A549 (cell line): ENCODE data around the gene LTBP3. TPM values are rescaled to one million over a fixed set of nuclear protein-coding genes. Genes with fewer than 3 reads are reported as not detected.

Source experiments
- ATAC-seq, 2 experiments: fragments of 200-7000 bp in 1 of 2; fragments of >200 bp in 1 of 2; cut with Nextera tagmentation in 1 of 2; cut with Tn5 transposase in 1 of 2; 3 replicates each; pipeline versions ENCODE4 v1.8.0 to v1.9.1; 2018 to 2020; ENCODE audit warnings: mild to moderate bottlenecking in 1 of 2, moderate library complexity in 1 of 2
- CTCF ChIA-PET: fragments of 300-600 bp; sonication (Branson Sonifier 250); formaldehyde crosslinking; extraction: SDS; loops from one replicate; lab custom pipeline; 2021; ENCODE audit warnings: antibody characterized with exemption, inconsistent platforms; lab: Yijun Ruan, JAX
- POLR2A ChIA-PET: fragments of 350-600 bp; formaldehyde crosslinking; extraction: SDS; loops from one replicate; lab custom pipeline; 2021; ENCODE audit warnings: antibody characterized with exemption, inconsistent platforms; lab: Yijun Ruan, JAX
- DNase-seq, 2 experiments: peaks; one replicate each; pipeline versions ENCODE4 v3.0.0 to v3.0.0-alpha.2; 2011 to 2016; ENCODE audit warnings: low read depth in 1 of 2, low spot score in 1 of 2
- FAIRE-seq: peaks from 2 replicates; lab custom pipeline; 2011; peaks lifted over from hg19 to GRCh38; lab: Jason Lieb, UNC
- H3K27ac ChIP-seq, 2 experiments: fragments of >200 bp; sonication (Bioruptor Twin); formaldehyde crosslinking; 3 replicates each; pipeline ENCODE4 v1.5.1; 2016 to 2017
- H3K4me1 ChIP-seq: fragments of >200 bp; sonication (Bioruptor Twin); formaldehyde crosslinking; 3 replicates; pipeline ENCODE4 v1.6.1; 2016
- H3K4me2 ChIP-seq: fragments of >200 bp; sonication (Bioruptor Twin); formaldehyde crosslinking; 3 replicates; pipeline ENCODE4 v1.6.1; 2016
- H3K4me3 ChIP-seq: fragments of >200 bp; sonication (Bioruptor Twin); formaldehyde crosslinking; 3 replicates; pipeline ENCODE4 v1.5.1; 2016
- H3K9me3 ChIP-seq: fragments of >200 bp; sonication (Bioruptor Twin); formaldehyde crosslinking; 3 replicates; pipeline ENCODE4 v1.6.1; 2016
- CBX2 ChIP-seq: fragments of 200-600 bp; sonication (generic); IDR thresholded peaks from 2 replicates; pipeline ENCODE4 v1.6.1; 2016; ENCODE audit warnings: low read depth, mild to moderate bottlenecking, borderline replicate concordance
- CHD2 ChIP-seq: fragments of 150-350 bp; IDR thresholded peaks from 2 replicates; pipeline ENCODE4 v1.6.1; 2014; ENCODE audit warnings: low read length; ENCODE audit not compliant: partially characterized antibody
- EHMT2 ChIP-seq: fragments of 200-600 bp; sonication (generic); IDR thresholded peaks from 2 replicates; pipeline ENCODE4 v1.6.1; 2016; ENCODE audit warnings: antibody characterized with exemption, low read depth, mild to moderate bottlenecking, moderate library complexity
- EP300 ChIP-seq, 2 experiments: fragments of >200 bp; sonication (Bioruptor Twin); formaldehyde crosslinking; IDR thresholded peaks; 2 replicates in 1 of 2; 3 replicates in 1 of 2; pipeline ENCODE4 v1.6.1; 2016 to 2017
- FOSL2 ChIP-seq, 2 experiments: fragments of 450-650 bp in 1 of 2; fragments of >200 bp in 1 of 2; sonication (Bioruptor Twin) in 1 of 2; formaldehyde crosslinking; IDR thresholded peaks; 2 replicates each; pipeline versions ENCODE4 v1.5.0 to v1.6.1; 2016 to 2020; ENCODE audit warnings: mild to moderate bottlenecking in 1 of 2, moderate library complexity in 1 of 2
- GATA3 ChIP-seq: IDR thresholded peaks from 2 replicates; pipeline ENCODE4 v1.6.1; 2012; ENCODE audit warnings: borderline replicate concordance
- HDAC2 ChIP-seq: fragments of 200-600 bp; sonication (generic); IDR thresholded peaks from 2 replicates; pipeline ENCODE4 v1.6.1; 2016
- KDM1A ChIP-seq: fragments of 200-600 bp; sonication (generic); IDR thresholded peaks from 2 replicates; pipeline ENCODE4 v1.6.1; 2016; ENCODE audit warnings: low read depth, mild to moderate bottlenecking
- MAFK ChIP-seq: fragments of 450-650 bp; IDR thresholded peaks from 2 replicates; pipeline ENCODE4 v1.6.1; 2014; ENCODE audit not compliant: partially characterized antibody
- MAZ ChIP-seq: fragments of 150-350 bp; IDR thresholded peaks from 2 replicates; pipeline ENCODE4 v1.6.1; 2014; ENCODE audit warnings: antibody characterized with exemption, low read depth, low read length, borderline replicate concordance
- NFE2L2 ChIP-seq: fragments of 150-350 bp; conservative IDR thresholded peaks from 2 replicates; pipeline ENCODE4 v1.6.1; 2014; ENCODE audit warnings: low read length
- NPAS2 ChIP-seq: fragments of 250-450 bp; sonication (Bioruptor Pico); IDR thresholded peaks from 2 replicates; pipeline ENCODE4 v1.8.0; 2022; ENCODE audit warnings: mild to moderate bottlenecking, moderate library complexity, borderline replicate concordance
- POLR2AphosphoS2 ChIP-seq: conservative IDR thresholded peaks from 2 replicates; pipeline ENCODE4 v1.6.1; 2012; ENCODE audit warnings: low read length, improper control_type of control experiment, inconsistent platforms
- RAD21 ChIP-seq, 2 experiments: fragments of >200 bp in 1 of 2; sonication (Bioruptor Twin) in 1 of 2; formaldehyde crosslinking in 1 of 2; IDR thresholded peaks in 1 of 2; conservative IDR thresholded peaks in 1 of 2; 2 replicates in 1 of 2; 3 replicates in 1 of 2; pipeline ENCODE4 v1.6.1; 2012 to 2018; ENCODE audit warnings: inconsistent platforms in 1 of 2
- RCOR1 ChIP-seq: fragments of 150-350 bp; IDR thresholded peaks from 2 replicates; pipeline ENCODE4 v1.6.1; 2014; ENCODE audit warnings: antibody characterized with exemption, low read length, low read depth
- RNF2 ChIP-seq: fragments of 200-600 bp; sonication (generic); IDR thresholded peaks from 2 replicates; pipeline ENCODE4 v1.6.1; 2016; ENCODE audit warnings: low read depth, mild to moderate bottlenecking, antibody characterized with exemption, moderate library complexity, borderline replicate concordance
- TFCP2L1 ChIP-seq: fragments of 250-450 bp; sonication (Bioruptor Pico); IDR thresholded peaks from 2 replicates; pipeline ENCODE4 v1.5.0; 2021; ENCODE audit warnings: mild to moderate bottlenecking
- USF2 ChIP-seq: fragments of 450-650 bp; IDR thresholded peaks from 2 replicates; pipeline ENCODE4 v1.6.1; 2014; ENCODE audit warnings: antibody characterized with exemption
- WGBS: methylation state at CpG from one replicate; pipeline ENCODE4 v1.1.6; 2017; ENCODE audit errors: missing lambda C conversion rate; 5-methylcytosine and 5-hydroxymethylcytosine counted together
- polyA plus RNA-seq, 4 experiments: library from polyadenylated mRNA; depleted of rRNA in 3 of 4; stranded (reverse); fragments of >200 nt; fragmentation: RNase III in 1 of 4; extraction: RNeasy Plus Mini Kit Qiagen cat#74134 plus additional on column Dnase treatment in 1 of 4; gene quantifications; 2 replicates in 3 of 4; 3 replicates in 1 of 4; pipeline ENCODE4 v1.2.3, GENCODE V29; 2011 to 2017
- TF ChIP-seq, protein P1 (sequence below): IDR thresholded peaks from 2 replicates; pipeline ENCODE4 v1.6.1; 2012; ENCODE audit warnings: low read depth, borderline replicate concordance
- TF ChIP-seq, protein P2 (sequence below): fragments of 200-600 bp; sonication (generic); IDR thresholded peaks from 2 replicates; pipeline ENCODE4 v1.6.1; 2016; ENCODE audit warnings: antibody characterized with exemption, mild to moderate bottlenecking, moderate library complexity
- TF ChIP-seq, protein P3 (sequence below): IDR thresholded peaks from 2 replicates; pipeline ENCODE4 v1.6.1; 2012

LTBP3 gene
- polyA plus RNA-seq, 2 of the 4 experiments (the other 2 are of a cell fraction): 28.6 to 123 TPM

DNA sequence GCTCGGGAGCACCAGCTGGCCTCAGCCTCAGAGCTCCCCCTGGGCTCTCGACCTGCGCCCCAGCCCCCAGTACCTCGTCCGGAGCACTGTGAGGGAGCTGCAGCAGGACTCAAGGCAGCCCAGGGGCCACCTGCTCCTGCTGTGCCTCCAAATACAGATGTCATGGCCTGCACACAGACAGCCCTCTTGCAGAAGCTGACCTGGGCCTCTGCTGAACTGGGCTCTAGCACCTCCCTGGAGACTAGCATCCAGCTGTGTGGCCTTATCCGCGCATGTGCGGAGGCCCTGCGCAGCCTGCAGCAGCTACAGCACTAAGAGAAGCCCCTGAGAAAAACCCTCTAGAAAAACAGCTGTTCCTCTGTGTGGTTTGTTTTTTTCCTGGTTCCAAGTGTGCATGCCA lies 13.3 kb upstream of the LTBP3 start:
- FAIRE-seq: no peak
- DNase-seq: no peak
- Histone ChIP-seq H3K4me1 (peaks cover 48% of the 10 kb centered on the region), H3K27ac (peak overlapping the region; percentile 80 to 98; a peak in 4 of 6 replicates), H3K9me3 (no peaks in the 10 kb centered on the region), H3K4me3 (peak overlapping the region; percentile 81), H3K4me2 (peak overlapping the region; percentile 97)
- no peak for ATAC-seq
- CTCF ChIA-PET: interaction anchor here (0.6 to 16.3 kb wide), 20 partner anchors 10 to 451 kb away, joined by 3 to 393 read pairs (median 6); partner anchors contain the start of genes KCNK7, LTBP3, MAP3K11 and MUS81
- WGBS: 80% methylated on average over 9 of the region's 9 CpGs
- POLR2A ChIA-PET: interaction anchor here (0.6 to 3.6 kb wide), 5 partner anchors 11 to 92 kb away, joined by 5 to 51 read pairs (median 7); partner anchors contain the start of genes LTBP3 and RELA
- TF ChIP-seq, protein P1, sequence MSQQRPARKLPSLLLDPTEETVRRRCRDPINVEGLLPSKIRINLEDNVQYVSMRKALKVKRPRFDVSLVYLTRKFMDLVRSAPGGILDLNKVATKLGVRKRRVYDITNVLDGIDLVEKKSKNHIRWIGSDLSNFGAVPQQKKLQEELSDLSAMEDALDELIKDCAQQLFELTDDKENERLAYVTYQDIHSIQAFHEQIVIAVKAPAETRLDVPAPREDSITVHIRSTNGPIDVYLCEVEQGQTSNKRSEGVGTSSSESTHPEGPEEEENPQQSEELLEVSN: no peak
- TF ChIP-seq TFCP2L1 (CRISPR knock-in tag): no peak
- no peak for TF ChIP-seq CBX2
- TF ChIP-seq NFE2L2: no peak
- no peak for TF ChIP-seq KDM1A
- TF ChIP-seq EP300 (IDR thresholded peaks at IDR 0.05): no peak
- TF ChIP-seq HDAC2: no peak
- no peak for TF ChIP-seq EHMT2
- no peak for TF ChIP-seq MAZ
- TF ChIP-seq, protein P2, sequence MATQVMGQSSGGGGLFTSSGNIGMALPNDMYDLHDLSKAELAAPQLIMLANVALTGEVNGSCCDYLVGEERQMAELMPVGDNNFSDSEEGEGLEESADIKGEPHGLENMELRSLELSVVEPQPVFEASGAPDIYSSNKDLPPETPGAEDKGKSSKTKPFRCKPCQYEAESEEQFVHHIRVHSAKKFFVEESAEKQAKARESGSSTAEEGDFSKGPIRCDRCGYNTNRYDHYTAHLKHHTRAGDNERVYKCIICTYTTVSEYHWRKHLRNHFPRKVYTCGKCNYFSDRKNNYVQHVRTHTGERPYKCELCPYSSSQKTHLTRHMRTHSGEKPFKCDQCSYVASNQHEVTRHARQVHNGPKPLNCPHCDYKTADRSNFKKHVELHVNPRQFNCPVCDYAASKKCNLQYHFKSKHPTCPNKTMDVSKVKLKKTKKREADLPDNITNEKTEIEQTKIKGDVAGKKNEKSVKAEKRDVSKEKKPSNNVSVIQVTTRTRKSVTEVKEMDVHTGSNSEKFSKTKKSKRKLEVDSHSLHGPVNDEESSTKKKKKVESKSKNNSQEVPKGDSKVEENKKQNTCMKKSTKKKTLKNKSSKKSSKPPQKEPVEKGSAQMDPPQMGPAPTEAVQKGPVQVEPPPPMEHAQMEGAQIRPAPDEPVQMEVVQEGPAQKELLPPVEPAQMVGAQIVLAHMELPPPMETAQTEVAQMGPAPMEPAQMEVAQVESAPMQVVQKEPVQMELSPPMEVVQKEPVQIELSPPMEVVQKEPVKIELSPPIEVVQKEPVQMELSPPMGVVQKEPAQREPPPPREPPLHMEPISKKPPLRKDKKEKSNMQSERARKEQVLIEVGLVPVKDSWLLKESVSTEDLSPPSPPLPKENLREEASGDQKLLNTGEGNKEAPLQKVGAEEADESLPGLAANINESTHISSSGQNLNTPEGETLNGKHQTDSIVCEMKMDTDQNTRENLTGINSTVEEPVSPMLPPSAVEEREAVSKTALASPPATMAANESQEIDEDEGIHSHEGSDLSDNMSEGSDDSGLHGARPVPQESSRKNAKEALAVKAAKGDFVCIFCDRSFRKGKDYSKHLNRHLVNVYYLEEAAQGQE: no peak
- no peak for TF ChIP-seq NPAS2
- TF ChIP-seq, protein P3, sequence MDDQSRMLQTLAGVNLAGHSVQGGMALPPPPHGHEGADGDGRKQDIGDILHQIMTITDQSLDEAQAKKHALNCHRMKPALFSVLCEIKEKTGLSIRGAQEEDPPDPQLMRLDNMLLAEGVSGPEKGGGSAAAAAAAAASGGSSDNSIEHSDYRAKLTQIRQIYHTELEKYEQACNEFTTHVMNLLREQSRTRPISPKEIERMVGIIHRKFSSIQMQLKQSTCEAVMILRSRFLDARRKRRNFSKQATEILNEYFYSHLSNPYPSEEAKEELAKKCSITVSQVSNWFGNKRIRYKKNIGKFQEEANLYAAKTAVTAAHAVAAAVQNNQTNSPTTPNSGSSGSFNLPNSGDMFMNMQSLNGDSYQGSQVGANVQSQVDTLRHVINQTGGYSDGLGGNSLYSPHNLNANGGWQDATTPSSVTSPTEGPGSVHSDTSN: no peak
- TF ChIP-seq RNF2: no peak
- TF ChIP-seq RAD21 (conservative IDR thresholded peaks at IDR 0.05 in 1 of 2, IDR thresholded peaks at IDR 0.05 in 1 of 2): no peak

- H3K4me2 ChIP-seq: peak within 1 kb of the TSS; percentile 97
- ATAC-seq (peak; percentile 72 to 86), FAIRE-seq (peak; percentile 77), DNase-seq (peak; percentile 96 to 99)
- no peaks in the 10 kb centered on the region for H3K9me3 ChIP-seq
- ChIA-PET CTCF (interaction anchor here (0.6 to 16.3 kb wide), 12 partner anchors 9 to 452 kb away, joined by 3 to 393 read pairs (median 6); partner anchors contain the start of genes KCNK7, LTBP3 and SCYL1), POLR2A (interaction anchor here (0.7 to 3.6 kb wide), 11 partner anchors 10 to 149 kb away, joined by 3 to 51 read pairs (median 4); partner anchors contain the start of genes LTBP3, PCNX3, RELA and SCYL1)
- peak within 1 kb of the TSS; percentile 83 to 98 for H3K27ac ChIP-seq
- WGBS: under 1% methylated on average over 76 of the region's 89 CpGs
- H3K4me3 ChIP-seq: peak within 1 kb of the TSS; percentile 81
- H3K4me1 ChIP-seq: peaks cover 49% of the 10 kb centered on the region
- TF ChIP-seq CHD2 (no peak), KDM1A (no peak), CBX2 (no peak), RCOR1 (no peak), USF2 (no peak), FOSL2 (IDR thresholded peaks at IDR 0.05) (no peak), FOSL2 (CRISPR knock-in tag; IDR thresholded peaks at IDR 0.05) (no peak), GATA3 (peak; percentile 19), TFCP2L1 (CRISPR knock-in tag) (no peak), MAFK (no peak), HDAC2 (peak; percentile 84; the same call in 1 of the 2 replicates), POLR2AphosphoS2 (no peak)
- TF ChIP-seq, protein P2: no peak
Measured at GRCh38 chr11:65569973-65570918, 12.1 kb upstream of the LTBP3 start, which contains the start of gene ZNRD2. Gene ZNRD2 (plus strand): TSS chr11:65570477. CDS start chr11:65570492, 15 bp downstream.
